OCI-M1 (cell line): ENCODE results near the gene CERS6.
"Not testable (repeated sequence)": the region's sequence is repeated elsewhere in the genome, so short reads cannot be mapped to it uniquely, and the experiment has no call there.

ENCODE experiments used
- DNase-seq: peaks from one replicate; lab custom pipeline; 2025; lab: John Stamatoyannopoulos, UW

The CERS6 gene

DNA sequence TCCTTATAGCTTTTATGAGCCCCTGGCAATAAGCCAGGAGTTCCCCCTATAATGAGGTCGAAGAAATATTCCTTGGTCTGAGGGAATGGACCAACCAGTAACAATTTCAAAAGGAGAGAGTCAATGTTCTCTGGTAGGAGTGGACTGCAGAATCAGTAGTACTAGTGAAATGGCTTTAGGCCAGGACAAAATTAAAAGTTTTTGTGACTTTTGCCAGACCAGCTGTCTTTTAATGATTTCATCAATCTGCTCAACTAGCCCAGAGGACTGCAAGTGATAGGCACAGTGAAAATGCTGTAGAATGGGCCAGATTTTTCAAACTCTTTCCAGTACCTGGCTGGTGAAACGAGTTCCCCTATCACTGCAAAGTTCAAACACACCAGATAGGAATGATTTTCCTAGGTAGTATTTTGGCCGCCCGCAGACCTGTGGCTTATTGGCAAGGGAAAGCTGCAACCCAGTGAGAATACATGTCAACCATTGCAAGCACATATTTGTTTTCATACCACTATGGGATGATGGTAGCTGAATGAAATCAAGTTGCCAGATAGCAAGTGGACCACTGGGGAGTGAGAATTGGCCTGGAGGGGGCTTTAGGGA lies 45.5 kb downstream of the CERS6 start:
- no peak for DNase-seq

DNA sequence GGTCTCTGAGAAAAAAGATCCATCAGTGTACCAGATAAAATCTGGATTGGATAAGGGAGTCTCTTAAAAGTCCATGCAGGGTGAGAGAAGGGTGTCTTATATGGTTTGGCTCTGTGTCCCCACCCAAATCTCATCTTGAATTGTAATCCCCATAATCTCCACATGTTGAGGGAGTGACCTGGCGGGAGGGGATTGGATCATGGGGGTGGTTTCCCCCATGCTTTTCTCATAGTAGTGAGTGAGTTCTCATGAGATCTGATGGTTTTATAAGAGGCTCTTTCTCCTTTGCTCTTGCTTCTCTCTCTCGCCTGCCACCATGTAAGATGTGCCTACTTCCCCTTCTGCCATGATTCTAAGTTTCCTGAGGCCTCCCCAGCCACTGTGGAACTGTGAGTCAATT lies 46.8 kb downstream of the CERS6 start:
- not testable (repeated sequence) for DNase-seq

DNA sequence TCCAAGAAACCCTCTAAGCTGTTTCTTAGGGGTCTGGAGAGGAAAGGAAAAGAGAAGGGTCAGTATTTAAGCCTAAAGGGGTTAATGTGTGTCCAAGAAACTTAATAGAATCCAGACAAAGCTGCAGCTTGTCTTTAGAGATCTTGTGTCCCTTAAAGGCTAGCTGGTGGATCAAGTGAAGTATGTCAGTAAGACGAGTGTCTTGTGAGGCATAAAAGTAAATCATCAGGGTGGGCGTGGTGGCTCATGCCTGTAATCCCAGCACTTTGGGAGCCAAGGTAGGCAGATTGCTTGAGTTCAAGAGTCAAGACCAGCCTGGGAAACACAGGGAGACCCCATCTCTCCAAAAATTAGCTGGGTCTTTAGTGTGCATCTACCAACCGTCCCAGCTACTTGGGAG lies 47.8 kb downstream of the CERS6 start:
- DNase-seq: no peak

DNA sequence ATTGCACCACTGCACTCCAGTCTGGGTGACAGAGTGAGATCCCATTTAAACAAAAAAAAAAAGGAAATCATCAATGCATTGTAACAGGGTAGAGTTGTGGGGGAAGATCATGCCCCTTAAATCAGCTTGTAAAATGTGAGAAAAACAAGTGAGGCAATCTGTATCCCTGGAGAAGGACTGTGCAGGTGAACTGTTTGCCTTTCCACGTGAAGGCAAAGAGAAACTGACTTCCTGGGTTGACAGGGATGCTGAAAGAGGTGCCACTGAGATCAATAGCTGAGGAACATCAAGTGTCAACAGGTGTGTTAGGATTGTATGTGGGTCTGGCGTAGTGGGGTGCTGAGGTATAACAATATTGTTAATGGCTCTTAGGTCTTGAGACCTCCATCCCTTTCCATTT lies 48.3 kb downstream of the CERS6 start:
- no peak for DNase-seq

DNA sequence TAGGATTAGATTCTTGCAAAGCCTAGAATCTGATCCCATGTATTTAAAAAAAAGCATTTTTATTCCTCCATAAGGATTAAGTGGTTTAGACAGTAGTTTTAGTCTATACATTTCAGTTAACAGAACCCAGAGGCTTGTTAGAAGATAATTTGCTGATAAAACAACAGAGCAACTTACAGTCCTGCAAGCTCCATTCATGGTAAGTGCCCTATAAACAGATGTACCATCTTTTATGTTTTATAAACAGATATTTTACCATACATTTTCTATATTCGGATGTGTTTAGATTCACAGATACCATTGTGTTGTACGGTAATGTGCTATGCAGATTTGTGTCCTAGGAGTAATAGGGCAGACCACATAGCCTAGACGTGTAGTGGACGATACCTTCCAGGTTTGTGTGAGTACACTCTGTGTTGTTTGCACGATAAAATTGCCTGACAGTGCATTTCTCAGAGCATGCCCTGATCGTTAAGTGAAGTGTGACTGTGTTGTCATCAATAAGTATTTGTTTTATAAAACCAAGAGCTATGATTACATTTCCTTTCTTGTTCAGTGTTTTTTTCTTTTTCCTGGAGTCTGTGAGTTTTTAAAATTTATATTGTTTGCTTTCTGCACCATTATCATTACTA lies 54.2 kb downstream of the CERS6 start:
- DNase-seq: no peak

DNA sequence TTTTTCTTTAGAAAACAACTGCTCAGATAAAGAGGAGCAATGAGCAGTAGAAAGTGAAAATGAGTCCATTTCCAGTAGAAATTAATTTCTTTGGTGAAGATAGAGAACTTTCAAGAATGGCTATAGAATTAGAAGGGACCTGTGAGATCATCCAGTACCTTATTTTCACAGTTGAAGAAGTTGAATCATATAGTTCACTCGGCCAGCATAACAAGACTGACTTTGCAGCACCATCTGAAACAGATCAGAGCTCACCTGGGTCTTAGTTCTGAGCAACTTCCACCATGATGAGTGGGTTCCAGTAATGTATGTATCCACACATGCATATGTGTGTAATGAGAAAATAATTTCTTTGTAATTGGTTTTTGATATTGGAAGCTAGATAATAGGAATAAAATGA lies 58.6 kb downstream of the CERS6 start:
- DNase-seq: no peak

DNA sequence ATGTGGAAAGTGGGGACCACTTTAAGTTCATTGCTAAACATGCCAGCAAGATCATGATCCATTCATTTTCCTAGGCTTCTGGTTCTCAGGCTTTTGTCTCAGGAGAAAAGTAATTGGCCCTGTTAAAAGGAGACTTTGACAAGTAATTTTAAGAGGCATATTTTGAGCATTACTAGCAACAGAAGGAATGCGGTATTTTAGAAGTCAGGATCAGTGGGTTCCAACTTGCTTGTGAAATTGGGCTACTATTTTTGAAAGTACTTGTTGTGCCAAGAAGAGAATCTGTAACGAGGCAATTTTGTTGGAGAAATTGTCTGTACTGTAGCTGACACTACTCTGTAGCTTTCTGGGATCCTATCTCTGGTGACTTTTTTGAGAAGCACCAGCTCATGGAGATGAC lies 59.4 kb downstream of the CERS6 start:
- no peak for DNase-seq

DNA sequence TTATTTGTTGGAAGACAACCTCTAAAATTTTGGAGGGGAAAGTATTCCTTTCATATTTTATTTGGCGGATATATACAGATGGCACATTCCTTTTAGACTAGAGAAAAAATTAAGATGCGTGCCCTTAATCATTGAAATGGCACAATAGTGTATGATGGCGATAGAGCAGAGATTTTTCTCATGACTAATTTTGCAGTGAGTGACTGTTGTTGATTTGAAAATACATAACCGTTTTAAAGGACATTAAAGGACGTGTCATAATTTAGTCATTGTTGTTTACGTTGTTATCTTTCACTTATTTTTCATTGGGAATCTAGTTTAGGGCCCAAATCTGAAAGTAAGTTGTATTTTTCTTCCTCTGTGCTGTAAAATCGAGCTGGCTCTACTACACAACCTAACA lies 61.7 kb downstream of the CERS6 start:
- no peak for DNase-seq

DNA sequence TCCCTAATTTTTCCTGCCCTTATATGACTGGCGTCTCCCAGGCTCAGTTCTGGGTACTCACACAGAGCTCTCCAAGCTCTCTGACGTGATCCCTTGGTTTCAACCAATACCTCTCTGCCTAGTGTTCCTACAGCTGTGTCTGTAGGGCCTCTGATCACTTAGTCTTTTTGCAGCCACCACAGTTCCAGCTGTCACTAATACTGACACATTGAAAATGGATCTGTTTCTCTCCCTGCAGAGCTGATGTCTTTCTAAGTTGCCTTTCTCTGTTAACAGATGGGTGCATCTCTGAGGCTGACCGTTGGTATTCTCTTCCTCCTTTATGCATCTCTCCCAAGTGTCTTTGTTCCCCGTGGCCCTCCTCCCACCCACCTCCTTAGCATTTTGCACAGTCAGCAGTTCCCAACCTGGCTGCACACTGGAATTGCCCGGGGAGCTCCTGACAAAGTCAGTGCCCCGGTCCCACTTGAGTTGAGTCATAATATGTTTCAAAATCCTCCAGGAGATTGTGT lies 62.5 kb downstream of the CERS6 start:
- DNase-seq: peak; percentile 43

DNA sequence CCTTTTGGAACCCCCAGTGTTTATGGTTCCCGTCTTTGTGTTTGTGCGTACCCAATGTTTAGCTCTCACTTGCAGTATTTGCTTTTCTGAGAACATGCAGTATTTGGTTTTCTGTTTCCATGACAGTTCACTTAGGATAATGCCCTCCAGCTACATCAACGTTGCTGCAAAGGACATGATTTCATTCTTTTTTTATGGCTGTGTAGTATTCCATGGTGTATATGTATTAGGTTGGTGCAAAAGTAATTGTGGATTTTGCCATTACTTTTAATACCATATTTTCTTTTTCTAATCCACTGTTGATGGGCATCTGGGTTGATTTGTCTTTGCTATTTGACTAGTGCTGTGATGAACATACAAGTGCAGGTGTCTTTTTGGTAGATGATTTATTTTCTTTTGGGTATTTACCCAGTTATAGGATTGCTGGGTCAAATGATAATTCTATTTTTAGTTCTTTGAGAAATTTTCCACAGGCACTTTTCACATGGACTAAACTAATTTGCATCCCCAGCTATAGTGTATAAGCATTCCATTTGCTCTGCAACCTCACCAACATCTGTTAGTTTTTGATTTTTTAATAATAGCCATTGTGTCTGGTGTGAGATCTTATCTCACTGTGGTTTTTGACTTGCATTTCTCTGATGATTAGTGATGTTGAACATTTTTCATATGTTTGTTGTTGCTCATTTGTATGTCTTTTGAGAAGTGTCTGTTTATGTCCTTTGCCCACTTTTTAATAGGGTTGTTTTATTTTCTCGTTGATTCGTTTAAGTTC lies 63.6 kb downstream of the CERS6 start:
- DNase-seq: no peak

DNA sequence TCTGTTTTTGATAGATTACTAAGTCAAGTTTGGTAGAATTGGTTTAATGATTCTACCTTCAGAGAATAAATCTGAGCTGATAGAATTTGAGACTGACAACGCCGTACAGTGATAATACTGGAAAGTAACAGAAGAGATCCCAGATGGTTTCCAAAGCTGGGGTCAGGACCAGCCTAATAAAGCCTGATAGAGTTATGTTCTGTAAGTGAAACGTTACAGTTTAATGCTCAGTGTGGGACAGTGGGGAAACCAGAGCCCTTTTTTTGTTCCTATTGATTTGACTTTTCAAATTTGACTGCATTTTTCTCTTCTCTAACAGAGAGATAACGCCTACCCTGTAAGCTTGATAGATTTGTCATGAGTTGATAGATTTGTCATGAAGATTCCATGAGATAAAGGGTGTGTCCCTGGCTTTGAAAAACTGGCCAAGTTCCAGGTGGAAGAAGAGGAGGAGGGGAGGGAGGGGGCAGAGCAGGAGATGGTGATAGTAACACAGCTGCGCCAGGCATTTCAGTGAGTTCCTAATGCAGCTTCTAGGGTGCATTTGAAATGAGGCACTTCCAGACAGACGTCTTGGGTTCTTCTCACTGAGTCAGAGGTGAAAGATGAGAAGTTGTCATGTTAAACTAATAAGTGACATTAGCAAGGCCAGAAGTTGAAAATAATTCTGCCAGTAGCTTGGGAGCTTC lies 65.1 kb downstream of the CERS6 start:
- DNase-seq: peak; percentile 43

DNA sequence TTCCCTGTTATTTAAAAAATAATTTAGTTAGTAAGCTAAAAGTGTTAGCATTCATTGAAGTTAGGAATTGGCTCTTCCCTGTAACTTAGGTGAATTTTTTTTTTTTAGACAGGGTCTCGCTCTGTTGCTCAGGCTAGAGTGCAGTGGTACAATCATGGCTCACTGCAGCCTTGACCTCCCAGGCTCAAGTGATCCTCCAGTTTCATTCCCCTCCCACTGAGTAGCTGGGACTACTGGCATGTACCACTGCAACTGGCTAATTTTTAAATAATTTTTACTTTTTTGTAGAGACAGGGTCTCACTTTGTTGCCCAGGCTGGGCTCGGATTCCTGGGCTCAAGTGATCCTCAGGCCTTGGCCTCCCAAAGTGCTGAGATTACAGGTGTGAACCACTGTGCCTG lies 66.4 kb downstream of the CERS6 start:
- no peak for DNase-seq

DNA sequence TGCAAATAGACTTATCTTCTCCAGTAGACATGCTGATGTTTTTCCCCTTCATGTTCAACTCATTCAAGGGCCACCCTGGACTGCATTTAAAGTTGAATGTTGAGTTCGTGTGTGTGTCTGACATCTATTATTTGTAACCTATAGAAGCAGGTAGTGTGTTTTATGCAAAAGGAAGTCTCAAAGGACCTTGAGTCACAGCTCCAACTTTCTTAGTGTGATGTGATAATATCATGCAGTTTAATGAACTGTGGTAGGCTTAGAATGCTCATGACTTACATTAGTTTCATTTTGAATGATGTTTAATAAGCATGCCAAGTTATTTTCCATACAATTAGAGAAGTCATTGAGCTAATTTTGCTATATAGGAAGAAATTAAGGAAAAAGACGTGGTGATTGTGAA lies 67.9 kb downstream of the CERS6 start:
- peak; percentile 29 for DNase-seq

DNA sequence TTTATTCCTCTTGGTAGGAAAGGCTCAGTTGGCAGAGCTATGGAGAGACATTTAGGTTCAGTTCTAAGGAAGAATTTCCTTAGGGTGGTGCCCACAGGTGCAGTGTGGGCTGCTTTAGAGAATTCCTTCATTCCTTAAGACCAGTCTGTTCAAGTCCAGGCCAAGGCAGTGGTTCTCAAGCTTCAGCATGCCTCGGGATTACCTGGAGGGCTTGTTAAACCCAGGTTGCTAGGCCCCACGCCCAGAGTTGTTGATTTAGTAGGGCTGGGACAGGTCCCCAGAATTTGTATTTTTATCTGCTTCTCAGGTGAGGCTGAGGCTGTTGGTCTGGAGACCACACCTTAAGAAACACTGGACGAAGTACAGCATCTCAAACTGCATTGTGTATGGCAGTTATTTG lies 68.9 kb downstream of the CERS6 start:
- no peak for DNase-seq

DNA sequence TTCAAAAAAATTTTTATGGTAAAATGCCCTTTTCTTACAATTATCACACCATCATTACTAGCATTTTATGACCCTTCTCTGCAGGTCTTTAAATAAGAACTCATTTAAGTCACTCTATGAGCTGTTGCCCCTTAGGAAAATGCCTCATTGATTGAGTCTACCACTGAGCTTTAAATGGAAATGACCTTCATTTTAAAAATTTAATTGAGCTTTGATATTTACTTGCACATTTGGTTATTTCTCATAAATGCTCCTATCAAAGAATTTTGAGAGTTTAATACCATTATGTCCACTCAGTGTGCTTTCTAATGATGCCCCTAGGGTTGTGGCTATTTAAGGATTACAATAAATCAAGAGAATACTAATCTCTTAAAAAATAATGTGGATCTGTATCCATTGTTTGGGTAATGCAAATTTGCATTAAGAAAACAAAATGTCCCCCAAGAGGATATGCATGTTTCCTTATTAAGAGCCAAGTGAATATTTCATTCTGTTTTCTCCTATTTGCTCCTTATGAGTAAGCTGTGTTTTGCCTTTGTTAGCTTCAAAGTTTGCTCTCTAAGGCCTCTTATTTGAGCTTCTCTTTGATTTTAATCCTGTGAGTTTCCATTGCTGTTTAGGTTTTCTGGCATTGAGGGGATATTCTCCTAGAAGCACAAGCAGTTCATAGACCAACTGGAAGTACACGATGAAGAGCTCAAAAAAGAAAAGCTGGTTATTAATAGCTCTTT lies 69.8 kb downstream of the CERS6 start:
- DNase-seq: no peak

DNA sequence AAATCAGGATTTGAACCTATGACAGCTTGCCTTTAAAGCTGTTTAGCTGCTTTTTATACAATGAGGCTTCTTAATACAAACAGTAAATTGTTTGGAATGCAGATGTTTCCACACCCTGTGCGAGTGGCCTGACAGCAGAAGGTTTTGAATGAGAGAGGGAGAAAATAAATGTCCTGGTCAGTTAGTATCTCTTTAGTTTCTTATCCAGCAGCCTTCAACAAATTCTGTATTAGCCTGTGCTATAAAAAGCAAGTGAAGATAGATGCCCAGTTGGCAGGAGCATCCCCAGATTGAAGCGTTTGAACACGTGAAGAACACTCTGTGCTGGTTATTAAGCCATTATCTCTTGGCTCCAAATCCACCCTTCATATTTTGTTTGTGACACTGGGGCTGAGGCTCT lies 70.6 kb downstream of the CERS6 start:
- DNase-seq: no peak

DNA sequence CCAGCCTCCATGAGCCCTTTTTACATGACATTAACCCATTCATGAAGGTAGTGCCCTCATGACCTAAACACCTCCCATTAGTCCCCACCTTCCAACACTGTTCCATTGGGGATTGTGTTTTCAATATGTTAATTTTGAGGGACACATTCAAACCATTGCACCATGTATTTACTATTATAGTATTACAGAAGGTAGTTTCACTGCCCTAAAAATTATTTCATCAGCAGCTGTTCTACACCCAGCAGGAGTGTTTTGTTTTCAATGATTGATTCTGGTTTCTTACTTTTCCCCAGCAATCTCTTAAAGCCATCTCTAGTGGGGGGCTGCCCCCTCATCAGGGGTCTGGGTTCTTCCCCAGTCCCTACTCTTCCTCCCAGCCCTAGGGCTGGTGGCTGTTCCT lies 71.9 kb downstream of the CERS6 start:
- peak; percentile 60 for DNase-seq

DNA sequence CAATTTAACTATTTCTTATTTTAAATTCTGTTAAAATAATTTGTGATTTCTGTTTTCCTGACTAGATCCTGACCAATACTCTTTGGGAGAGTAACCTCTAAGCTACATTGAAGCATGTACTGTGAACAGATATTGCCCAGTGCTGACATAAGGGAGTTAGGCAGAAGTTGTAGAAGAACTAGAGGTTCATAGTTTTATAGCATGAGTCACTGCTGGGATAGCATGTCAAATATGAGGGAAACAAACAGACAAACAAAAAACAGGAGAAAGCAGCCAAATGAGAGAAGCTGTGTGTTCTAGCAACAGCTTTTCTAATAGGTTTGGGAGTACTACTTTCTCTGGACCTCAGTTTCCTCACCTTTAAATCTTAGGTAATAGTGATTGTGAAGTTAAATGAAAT lies 72.4 kb downstream of the CERS6 start:
- peak; percentile 57 for DNase-seq

DNA sequence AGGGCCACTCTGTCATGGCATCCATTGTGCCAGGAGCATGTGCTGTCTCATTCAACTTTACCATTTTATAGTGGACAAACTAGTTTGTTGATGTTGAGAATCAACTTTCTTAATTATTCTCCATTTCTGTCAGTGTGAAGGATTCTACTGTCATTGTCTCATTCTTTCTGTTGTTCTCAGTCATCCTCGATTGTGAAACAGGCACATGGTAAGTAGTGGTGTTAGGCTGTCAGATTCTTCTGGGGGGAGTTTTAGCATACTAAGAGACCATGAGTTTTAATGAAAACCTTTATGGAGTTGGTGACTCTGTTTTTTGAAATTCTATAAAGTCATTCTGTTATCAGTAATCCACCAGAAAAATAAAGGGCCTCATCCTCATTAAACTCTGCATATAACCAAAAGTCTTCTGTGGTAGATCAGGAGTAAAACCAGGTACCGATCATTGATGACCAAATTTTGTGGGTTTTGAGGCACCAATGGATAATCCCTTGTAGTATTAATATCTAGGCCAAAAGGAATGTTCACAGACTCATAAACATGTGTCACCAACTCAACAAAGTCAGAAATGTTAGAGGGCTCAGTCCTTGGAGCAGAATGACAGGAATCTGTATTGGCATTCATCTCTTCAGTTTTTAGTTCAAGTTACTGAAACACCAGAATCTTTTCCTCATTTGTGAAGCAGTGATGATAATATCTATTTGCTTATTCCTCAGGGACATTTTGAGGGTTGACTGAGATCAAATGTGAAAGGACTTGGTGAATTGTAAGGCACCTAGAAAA lies 73.2 kb downstream of the CERS6 start:
- DNase-seq: peak; percentile 71

DNA sequence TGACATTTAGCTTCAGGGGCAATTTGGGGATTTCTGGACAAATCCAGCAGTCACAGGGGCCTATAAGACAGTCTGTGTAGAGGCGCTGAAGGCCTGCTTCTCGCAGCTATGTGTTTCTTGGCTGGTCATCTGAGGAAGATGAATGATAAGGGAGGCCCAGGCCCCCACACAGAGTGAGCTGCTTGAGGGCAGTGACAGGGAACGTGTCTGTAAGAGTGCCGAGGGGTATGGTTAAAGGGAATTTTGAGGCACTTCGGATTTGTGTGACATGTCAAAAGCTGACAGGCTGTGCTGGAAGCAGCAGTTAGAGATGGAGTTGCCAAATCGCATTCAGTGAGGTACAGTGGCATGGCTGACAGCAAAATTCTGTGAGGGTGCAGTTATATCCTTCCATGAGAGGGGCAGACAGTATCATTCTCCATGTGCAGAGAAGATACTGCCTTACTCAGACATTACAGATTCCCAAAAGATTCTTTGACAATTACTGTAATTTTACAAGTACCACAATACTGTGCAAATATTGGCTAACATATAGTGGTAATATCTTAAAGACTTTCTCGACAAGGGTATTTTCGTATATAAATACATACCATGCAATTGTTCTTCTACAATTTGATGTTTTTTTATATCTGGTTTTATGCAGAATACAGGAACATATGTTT lies 74.0 kb downstream of the CERS6 start:
- peak; percentile 80 for DNase-seq
